Stimulated activated CD8-positive, alpha-beta memory T cell treated with anti-CD3 and anti-CD28 coated beads, Interleukin-12 subunit alpha, Interleukin-12 subunit beta, amount 100 ng/mL, for 24 hours (primary cell): Measurements from ENCODE around the gene SPINDOC.
A peak's percentile ranks its signal among the peaks of the same experiment; 100 is the strongest.
"Not testable (repeated sequence)": the region's sequence is repeated elsewhere in the genome, so short reads cannot be mapped to it uniquely, and the experiment has no call there.

ENCODE experiments used
- DNase-seq: peaks from one replicate; pipeline ENCODE4 v3.0.0-alpha.2; 2020; ENCODE audit errors: extremely low read depth

SPINDOC gene, protein sequence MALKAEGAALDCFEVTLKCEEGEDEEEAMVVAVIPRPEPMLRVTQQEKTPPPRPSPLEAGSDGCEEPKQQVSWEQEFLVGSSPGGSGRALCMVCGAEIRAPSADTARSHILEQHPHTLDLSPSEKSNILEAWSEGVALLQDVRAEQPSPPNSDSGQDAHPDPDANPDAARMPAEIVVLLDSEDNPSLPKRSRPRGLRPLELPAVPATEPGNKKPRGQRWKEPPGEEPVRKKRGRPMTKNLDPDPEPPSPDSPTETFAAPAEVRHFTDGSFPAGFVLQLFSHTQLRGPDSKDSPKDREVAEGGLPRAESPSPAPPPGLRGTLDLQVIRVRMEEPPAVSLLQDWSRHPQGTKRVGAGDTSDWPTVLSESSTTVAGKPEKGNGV

GRCh38 chr11:63813035-63813562 is at the start of gene SPINDOC:
Gene SPINDOC (plus strand): TSS chr11:63813456. CDS start chr11:63813687, 231 bp downstream.
- peak; percentile 39 for DNase-seq

DNA sequence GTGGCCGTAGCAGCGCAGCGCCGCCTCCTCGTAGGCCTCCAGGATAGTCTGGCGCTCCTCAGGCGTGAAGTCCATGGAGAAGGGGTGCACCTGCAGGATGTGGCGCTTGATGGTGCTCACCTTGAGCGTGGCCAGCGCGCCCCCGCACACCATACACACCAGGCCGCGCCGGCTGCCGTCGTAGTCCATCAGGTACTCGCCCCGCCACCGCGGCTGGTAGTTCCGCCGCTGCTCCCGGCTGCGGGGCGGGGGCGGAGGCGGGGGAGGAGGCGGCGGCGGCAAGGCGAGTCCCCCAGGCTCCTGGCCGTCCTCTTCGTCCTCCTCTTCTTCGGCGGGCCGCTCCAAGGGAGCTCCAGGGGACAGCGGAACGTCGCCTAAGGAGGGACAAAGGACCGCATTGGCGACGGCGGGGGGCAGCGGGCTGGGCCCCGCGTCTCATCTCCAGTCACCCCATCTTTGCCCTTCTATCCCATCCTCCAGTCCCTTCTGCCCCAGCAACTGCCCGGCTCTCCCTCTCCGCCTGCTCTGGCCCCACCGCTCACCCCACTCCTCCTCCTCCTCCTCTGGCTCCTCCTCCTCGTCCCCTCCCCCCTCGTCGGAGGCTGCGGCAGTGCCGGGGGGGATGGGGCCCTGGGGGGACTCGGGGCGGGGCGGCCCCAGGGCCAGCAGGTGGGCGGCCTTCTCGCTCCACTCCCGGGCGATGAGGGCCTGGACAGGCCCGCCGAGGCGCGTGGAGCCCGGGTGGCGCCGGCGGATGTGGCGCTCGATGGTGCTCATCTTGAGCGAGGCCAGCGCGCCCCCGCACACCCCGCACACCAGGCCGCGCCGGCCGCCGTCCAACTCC is 49.5 kb upstream of the SPINDOC start:
- no peak for DNase-seq

- DNase-seq, result no peak
Observed at GRCh38 chr11:63764340-63764678, 48.9 kb upstream of the SPINDOC start.

- no peak for DNase-seq
Observed at GRCh38 chr11:63764679-63765647, 48.3 kb upstream of the SPINDOC start.

GRCh38 chr11:63765688-63766241 is 47.5 kb upstream of the SPINDOC start:
- no peak for DNase-seq

- DNase-seq, result no peak
Observed at GRCh38 chr11:63766531-63767235, 46.6 kb upstream of the SPINDOC start.

GRCh38 chr11:63767267-63767564 is 46.0 kb upstream of the SPINDOC start:
- no peak for DNase-seq

DNA sequence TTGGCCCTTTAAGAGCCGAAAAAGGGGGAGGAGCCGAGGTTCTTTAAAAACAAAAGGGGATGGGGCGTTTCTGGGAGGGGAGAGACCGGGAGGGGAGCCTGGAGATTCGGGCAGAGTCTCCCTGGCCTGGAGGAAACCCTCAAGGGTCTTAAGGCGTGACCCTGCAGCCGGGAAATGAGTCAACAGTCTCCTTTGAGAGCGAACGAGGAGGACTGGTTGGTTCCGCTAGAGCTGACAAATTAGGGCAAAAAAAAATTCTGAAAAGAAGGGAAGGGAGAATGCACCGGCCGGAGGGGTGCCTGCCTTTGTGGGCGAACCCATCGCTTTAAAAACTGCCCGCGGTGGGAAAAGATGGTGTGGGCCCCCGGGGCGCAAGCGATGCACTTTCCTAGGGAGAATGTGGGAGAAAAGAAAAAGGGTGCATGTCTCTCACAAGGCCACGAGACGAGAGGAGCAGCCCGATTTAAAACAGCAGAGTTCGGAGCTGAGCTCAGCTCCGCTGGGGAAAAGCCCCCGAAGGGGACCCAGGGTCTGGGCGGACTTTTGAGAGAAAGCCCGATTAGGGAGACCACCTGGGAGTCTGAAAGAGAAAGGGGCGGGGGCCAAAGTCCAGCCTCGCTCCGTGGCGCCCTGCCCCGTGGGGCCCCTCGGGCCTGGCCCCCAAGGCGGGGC is 45.6 kb upstream of the SPINDOC start:
- no peak for DNase-seq

- DNase-seq, result no peak
Observed at GRCh38 chr11:63768237-63769041, 44.8 kb upstream of the SPINDOC start, which contains the start of gene ZFTA. Gene ZFTA (minus strand): TSS chr11:63768775. CDS start chr11:63768622, 153 bp downstream.

DNA sequence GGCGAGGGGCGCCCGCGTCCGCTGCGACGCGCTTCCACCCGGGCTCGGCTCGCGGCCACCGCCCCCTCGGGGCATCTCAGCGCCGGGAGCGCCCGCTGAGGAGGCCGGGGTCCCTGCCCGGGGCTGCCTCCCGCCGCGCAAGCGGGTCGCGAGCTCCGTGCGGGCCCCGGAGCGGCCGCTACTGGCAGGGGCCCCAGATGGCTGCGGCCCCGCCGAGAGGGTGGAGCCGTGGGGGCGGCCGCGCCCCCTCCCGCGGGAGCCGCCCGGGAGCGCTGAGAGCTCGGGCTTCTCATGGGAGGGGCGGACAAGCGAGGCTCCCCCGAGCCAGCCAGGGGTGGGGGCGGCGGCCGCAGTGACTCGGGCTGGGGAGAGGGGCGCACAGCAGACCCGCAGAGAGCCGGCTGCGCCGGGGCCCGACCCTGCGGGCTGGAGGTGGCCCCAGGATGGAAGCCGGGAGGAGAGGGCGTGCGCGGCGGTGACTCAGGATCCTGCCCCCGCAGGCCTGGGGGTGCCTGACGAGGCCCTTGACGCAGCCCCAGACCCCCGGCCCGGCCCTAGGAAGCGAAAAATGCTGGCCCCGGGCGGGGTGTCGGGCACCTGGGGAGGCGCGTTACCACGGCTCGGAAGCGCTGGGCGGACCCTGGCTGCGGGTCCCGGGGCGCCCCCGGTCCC is 44.1 kb upstream of the SPINDOC start:
- DNase-seq, result no peak

GRCh38 chr11:63769714-63770455 is 43.4 kb upstream of the SPINDOC start:
- DNase-seq, result no peak

- no peak for DNase-seq
Observed at GRCh38 chr11:63770763-63771162, 42.5 kb upstream of the SPINDOC start.

DNA sequence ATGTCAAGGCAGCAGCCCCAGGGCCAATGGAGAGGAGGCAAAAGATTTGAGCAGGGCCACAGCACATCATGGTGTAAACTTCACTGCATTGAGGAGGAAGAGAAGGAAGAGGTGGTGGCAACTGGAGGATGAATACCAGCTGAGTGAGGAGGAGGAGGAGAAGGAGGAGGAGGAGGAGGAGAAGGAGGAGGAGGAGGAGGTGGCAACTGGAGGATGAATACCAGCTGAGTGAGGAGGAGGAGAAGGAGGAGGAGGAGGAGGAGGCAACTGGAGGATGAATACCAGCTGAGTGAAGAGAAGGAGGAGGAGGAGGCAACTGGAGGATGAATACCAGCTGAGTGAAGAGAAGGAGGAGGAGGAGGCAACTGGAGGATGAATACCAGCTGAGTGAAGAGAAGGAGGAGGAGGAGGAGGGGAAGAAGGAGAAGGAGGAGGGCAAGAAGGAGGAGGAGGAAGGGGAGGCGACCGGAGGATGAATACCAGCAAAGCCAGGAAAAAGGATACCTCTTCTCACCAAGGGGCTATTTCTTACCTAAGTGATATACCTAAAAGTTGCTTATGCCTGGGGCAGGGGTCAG is 41.4 kb upstream of the SPINDOC start:
- not testable (repeated sequence) for DNase-seq

DNA sequence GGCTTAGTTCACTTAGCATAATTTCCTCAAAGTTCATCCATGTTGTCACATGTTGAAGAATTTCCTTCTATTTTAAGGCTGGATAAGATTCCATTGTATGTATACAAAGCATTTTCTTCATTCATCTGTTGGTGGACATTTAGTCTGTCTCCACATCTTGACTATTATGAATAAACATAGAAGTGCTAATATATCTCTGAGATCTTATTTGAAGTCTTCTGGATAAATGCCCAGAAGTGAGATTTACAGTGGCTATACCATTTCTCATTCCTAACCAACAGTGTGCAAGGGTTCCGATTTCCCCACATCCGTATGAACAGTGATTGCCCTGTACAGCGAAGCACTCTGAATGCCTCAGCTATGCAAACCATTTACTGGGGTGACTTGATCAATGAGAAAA is 38.1 kb upstream of the SPINDOC start:
- no peak for DNase-seq

DNA sequence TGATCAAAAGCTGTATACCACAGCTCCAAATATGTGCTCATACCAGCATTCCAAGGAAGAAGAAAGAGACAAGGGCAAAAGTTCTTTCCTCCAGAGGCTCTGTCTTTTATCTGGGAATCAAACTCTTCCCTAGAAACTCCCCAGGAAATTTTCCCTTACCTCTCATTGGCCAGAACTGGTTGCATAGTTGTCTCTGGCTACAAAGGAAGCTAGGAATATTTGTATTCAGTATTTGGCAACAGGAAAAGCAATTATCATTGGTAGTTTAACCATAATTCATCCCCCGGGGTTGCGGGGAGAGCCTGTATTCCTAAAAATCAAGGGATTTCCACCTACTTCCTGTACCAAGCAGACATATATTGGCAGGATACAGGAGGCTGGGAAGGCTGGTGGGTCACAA is 34.2 kb upstream of the SPINDOC start:
- DNase-seq, result no peak

GRCh38 chr11:63782749-63783148 is 30.5 kb upstream of the SPINDOC start:
- DNase-seq, result no peak

GRCh38 chr11:63783925-63784592 is 29.2 kb upstream of the SPINDOC start:
- no peak for DNase-seq
